ENCODE measurements around the gene ABCA12.
"Not testable (repeated sequence)": the region's sequence is repeated elsewhere in the genome, so short reads cannot be mapped to it uniquely, and the experiment has no call there.

ABCA12 gene, protein sequence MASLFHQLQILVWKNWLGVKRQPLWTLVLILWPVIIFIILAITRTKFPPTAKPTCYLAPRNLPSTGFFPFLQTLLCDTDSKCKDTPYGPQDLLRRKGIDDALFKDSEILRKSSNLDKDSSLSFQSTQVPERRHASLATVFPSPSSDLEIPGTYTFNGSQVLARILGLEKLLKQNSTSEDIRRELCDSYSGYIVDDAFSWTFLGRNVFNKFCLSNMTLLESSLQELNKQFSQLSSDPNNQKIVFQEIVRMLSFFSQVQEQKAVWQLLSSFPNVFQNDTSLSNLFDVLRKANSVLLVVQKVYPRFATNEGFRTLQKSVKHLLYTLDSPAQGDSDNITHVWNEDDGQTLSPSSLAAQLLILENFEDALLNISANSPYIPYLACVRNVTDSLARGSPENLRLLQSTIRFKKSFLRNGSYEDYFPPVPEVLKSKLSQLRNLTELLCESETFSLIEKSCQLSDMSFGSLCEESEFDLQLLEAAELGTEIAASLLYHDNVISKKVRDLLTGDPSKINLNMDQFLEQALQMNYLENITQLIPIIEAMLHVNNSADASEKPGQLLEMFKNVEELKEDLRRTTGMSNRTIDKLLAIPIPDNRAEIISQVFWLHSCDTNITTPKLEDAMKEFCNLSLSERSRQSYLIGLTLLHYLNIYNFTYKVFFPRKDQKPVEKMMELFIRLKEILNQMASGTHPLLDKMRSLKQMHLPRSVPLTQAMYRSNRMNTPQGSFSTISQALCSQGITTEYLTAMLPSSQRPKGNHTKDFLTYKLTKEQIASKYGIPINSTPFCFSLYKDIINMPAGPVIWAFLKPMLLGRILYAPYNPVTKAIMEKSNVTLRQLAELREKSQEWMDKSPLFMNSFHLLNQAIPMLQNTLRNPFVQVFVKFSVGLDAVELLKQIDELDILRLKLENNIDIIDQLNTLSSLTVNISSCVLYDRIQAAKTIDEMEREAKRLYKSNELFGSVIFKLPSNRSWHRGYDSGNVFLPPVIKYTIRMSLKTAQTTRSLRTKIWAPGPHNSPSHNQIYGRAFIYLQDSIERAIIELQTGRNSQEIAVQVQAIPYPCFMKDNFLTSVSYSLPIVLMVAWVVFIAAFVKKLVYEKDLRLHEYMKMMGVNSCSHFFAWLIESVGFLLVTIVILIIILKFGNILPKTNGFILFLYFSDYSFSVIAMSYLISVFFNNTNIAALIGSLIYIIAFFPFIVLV (N-terminal part only)

DNA sequence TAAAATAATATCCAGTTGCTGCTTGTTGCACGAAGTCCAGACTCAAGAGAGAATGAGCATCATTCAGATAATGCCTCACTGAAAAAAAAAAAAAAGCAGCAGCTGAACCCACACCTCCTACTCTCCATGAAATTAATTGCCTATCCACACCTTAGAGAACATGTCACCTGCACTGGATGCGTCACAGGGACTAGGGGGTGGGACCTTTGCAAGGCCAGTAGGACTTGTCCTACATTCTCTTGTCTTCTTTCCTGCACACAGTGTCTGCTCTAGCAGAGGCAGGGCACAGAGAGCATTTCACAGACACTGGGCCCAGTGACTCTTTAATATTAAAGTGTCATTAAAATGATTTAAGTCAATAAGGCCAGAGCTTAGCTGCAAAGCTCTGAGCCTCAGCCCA is at the start of gene ABCA12:
Gene ABCA12, minus strand, starts transcription at position 148 of the 400 bp plus-strand sequence. CDS start 418 bp downstream, outside the sequence.
- DNase-seq: no peak

DNA sequence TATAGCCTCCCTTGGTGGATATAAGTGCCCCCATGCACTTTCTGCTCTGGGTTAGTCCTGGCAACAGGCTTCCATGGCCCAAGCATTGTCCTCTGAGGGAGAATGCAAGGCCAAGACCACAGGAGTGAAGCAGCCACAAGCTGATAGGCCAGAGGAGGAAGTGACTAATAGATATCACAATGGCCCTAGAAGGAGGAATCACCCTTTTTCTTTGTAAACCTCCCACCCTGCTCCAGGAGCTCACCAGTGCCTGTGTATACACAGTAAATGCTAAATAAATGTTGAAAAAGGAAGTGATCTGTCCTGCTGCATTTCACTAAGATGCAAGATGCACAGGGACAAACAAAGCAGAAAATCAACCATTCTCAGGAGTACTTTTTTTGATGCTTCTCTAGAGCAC is 49.7 kb upstream of the ABCA12 start:
- DNase-seq: no peak

DNA sequence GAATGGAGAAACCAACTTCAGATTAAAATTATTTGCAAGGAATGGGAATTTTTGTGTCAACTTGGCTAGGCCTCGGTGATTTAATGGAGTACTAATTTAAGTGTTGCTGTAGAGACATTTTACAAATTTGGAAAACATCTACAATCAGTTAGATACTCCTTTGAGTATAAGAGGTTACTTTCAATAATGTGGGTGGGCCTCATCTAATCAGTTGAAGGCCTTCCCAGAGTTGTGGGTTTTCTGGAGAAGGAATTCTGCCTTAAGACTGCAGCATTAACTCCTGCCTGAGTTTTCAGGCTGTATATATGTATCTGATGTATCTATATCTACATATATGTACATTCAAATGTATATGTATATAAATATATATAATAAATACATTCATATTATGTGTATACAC is 47.6 kb upstream of the ABCA12 start:
- no peak for DNase-seq

DNA sequence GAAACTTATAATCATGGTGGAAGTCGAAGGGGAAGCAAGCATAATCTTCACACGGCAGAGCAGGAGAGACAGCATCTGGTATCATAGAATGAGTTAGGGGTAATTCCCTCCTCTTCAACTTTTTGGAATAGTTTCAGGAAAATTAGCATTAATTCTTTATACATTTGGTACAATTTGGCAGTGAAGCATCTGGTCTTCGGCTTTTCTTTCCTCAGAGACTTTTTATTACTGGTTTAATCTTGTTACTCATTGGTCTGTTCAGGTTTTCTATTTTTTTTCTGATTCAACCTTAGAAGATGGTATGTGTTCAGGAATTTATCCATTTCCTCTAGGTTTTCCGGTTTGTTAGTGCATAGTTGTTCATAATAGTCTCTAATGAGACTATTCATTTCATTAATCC is 39.7 kb upstream of the ABCA12 start:
- DNase-seq: no peak

DNA sequence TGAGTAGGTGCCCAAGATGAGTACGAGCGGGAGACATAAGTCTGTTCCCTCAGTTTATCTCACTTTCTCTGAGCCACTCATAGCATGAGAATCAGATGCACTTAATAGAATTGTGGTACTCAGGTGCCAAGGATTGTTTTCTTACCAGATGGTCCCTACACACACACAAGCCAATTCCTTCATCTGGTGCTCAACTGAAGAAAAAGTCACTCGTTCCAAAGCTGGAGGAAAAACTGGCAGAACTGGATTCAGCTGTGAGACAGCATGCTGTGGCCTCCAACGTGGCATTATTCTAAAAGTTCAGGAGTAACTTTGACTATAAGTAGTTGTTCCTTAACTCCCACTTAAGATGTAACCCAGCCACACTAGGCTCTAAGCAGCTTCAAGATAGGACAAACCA is 33.4 kb upstream of the ABCA12 start:
- no peak for DNase-seq

DNA sequence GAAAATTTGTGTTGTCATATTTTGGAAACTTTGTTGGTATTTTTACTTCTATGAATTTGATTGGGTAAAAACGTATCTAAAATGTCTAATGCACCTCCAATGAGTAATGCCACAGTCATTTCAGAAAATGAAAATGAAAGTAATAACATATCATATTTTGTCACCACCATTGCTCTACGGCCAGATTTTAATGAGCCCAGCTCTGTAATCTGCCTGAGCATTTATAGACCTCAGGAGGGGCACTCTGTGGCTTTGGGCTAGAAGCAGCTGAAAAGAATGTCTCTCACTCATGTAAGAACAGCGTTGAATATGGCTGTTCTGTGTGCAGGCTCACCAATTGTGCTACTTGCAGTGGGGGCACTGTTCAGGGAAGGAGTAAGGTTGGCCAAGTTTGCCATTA is 32.7 kb upstream of the ABCA12 start:
- no peak for DNase-seq

DNA sequence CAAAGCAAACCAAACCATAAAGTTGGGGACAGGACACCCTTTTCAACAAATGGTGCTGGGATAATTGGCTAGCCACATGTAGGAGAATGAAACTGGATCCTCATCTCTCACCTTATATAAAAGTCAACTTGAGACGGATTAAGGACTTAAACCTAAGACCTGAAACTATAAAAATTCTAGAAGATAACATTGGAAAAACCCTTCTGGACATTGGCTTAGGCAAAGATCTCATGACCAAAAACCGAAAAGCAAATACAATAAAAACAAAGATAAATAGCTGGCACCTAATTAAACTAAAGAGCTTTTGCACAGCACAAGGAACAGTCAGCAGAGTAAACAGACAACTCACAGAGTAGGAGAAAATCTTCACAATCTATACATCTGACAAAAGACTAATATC is 28.1 kb upstream of the ABCA12 start:
- not testable (repeated sequence) for DNase-seq

DNA sequence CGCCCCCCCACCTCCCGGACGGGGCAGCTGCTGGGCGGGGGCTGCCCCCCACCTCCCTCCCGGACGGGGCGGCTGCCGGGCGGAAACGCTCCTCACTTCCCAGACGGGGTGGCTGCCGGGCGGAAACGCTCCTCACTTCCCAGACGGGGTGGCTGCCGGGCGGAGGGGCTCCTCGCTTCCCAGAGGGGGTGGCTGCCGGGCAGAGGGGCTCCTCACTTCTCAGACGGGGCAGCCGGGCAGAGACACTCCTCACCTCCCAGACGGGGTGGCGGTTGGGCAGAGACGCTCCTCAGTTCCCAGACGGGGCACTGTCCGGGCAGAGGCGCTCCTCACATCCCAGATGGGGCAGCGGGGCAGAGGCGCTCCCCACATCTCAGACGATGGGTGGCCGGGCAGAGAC is 24.9 kb upstream of the ABCA12 start:
- not testable (repeated sequence) for DNase-seq

DNA sequence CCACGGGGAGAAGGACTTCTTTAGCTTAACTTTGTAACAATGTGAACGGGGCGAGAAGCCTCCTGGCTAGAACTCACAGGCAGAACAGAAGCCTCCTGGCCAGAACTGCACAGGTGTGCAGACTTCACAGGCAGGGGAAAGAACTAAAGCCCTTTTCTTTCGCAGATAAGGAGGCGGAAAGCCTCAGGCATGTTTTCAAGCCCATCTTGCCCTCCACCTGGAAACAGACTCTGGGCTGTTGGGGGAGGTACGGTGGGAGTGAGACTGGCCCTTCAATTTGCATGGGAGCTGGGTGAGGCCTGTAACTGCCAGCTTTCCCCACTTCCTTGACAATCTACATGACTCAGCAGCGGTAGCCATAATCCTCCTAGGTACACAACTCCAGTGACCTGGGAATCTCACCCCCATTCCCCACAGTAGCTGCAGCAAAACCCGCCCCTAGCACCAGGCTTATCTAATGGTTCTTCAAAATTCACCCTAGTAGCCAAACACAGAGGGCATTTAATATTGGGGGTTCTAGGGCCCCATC is 22.9 kb upstream of the ABCA12 start:
- no peak for DNase-seq

DNA sequence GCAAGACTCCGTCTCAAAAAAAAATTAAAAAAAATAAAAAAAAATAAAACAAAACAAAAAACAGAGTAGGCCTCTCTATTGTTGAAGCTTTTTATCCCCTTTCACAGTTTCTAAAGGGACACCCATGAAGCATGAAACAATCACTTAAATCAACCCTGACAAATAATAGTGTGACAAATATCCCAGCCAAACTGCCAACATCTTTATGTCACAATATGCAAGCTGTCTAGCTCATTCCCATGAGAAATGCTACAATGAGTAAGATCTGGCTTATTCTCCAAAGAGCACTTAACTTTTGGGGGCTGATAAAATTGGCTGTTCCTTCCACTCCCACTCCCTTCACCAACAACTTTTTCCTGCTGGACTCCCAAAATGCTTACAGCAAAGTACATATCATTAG is 21.7 kb upstream of the ABCA12 start:
- DNase-seq: no peak

DNA sequence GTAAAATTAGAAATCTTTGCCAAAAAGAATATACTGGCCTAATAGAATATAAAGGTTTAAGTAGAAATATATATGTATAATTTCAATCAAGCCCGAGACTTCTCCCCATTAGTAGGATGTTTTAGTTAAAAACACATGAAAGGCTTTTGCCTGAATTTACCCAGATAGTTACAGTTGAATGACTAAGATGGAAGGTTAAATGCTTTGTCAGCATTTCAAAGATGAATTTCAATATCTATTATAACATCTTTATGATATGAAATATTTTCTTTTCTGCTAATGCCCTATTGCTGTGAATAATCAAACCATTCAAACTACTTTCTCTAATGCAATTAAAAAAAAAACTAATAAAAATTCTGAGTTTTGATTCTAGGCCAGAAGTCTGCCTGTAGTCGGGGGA is 18.0 kb upstream of the ABCA12 start:
- DNase-seq: no peak

DNA sequence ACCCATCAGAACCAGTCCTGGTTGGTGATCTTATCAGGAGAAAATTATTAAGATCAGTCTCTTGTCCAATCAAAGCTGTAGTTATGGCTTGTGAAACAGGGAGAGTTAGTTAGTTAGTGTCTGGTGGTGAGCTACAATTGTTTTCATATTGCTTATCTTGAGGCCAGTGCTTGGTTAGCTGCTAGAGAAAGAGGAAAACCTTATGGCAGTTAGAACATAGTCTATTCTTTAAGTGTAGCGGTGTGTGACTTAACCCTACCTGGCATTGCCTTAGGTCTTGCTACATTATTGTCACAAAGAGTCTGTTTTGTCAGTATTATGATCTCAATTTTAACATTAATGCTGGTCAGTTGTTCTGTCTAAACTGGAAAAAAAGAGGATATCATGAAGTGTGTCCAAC is 11.5 kb upstream of the ABCA12 start:
- DNase-seq: no peak

DNA sequence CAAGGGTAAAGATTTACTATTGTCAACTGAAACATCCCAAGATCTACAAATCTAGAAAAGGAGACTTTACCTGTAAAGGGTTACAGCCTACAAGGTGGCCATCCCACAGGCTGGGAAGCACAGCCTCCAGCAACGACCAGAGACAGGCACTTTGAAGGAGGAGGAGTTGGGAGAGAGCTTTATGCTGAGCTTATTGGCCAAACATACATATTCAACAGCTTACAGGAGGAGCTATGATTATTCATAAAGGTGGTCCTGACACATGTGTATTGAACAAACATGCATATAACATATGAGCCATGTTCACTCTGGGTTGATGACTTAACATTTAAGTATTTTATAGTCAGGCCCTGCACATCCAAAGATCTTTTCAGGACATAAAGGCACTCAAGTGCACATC is 11.1 kb upstream of the ABCA12 start:
- no peak for DNase-seq

DNA sequence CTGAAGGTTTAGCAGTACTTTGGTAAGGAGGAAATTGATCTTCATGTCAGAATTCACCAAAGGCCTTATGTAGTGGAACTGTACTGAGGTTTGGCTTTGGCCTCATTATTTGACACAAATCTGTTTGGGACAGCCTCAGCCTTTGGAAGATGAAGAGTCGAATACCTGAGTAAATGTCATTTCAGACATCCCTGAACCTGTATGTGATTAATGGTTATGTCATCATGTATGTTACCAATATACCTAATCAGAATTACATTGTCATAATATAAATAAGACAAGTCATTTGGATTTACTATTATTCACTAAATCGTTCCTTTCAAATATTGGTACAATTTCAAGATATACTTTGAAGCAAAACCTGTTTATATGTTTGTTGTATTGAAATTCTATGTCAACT is 10.6 kb upstream of the ABCA12 start:
- no peak for DNase-seq

DNA sequence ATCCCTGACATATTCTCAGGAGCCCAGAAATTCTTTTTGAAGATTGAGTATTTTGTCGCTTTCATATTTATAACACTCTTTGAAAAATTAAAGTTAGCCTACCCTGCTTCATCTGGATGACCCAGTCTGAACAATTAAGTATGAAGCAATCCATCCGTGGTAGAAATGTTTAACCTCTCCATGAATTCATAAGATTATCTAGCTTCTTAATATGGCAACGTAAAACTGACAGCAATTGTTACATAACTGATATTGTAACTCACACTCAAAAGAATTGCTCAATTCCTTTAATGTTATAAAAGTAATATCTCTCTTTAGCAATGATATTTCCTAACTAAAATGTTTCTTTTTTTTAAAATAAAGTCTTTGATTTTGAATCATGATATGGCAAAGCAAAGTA is 7.2 kb upstream of the ABCA12 start:
- no peak for DNase-seq

DNA sequence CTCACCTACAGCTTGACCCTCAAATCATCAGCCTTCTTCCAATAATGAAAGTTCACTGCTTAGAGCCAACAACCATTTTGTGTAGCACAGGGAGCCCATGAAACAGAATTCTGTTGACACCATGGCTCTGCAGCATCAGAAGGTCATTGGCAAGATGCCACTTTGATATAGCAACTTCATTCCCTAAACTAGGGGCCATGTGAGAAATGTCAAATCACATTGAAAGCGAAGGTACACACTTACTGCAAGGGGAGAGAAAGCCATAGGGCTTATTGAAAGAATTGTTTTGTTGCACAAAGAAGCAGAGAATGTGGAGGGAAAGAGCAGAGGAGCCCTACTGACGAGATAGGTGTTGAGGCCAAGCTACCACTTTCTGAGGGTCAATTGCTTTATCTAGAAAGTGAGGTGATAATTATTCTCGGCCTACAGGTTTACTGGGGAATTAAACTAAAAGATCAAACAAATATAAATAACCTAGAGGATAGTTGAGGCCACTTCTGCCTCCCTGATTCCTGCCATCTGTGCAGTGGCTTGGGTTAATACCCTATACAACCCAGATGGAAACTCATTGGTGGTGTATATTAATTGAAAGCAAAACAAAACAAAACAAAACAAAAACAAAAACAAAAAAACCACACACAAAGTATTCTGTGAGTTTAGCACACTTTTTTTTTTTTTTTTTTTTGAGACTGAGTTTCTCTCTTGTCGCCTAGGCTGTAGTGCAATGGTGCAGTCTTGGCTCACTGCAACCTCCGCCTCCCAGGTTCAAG is 5.9 kb upstream of the ABCA12 start:
- DNase-seq: no peak

DNA sequence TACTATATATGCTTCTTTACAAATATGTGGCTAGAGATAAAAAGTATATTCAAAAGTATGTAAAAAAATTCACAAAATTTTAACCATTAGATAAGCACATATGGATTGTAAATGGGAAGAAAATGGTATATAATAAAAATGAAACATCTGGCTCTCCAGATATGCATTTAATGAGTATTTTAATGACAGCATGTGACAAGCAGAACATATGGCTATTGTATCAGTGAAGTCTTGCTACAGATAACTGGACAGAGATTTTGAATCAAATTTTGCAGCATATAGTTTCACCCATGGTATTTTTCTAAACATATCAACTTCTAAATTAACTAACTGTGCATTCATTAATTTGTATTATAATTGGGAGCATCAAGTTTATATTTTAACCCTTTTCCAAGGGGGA is 5.0 kb upstream of the ABCA12 start:
- no peak for DNase-seq

DNA sequence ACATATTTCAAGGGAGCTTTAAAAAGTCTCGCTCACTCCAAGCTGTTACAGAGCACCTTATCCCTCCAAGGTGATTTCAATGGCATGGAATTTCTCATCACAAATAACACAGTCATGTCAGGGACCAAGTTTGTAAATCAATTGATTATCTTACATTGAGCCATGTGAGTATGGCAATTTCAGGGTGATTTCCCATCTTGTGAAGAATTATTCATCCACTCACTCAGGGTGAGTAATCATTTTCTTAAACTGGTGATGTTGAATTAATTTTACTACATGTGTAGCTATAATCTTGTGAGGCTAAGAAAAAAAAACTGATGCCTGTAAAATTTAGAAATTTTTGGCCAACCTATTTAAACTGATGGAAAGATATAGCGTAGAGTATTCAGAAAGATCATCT is 3.3 kb upstream of the ABCA12 start:
- no peak for DNase-seq

DNA sequence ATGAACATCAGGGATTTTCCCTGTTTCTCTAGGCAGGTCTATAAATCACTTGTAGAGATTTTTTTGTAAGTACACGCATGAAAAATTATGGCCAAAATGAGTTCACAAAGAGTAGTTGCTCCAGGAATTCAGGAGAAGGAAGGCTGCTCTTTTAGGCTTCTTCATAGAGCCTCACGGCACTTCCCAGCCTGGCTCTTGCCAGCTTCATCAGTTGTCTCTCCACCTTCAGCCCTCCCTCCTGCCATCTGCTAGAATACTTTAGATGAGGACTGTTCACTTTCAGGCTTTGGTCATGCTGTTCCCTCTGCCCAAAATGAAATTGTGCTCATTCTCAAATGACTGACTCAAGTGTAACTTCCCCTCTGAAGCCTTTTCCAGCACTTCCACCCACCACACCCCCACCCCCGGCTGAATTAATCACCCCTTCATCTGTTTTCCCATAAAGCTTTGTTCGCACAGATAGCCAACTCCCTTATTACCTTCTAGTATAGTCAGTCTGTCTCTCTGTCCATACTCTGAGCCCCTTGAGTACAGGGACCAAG is 1.8 kb upstream of the ABCA12 start:
- no peak for DNase-seq

DNA sequence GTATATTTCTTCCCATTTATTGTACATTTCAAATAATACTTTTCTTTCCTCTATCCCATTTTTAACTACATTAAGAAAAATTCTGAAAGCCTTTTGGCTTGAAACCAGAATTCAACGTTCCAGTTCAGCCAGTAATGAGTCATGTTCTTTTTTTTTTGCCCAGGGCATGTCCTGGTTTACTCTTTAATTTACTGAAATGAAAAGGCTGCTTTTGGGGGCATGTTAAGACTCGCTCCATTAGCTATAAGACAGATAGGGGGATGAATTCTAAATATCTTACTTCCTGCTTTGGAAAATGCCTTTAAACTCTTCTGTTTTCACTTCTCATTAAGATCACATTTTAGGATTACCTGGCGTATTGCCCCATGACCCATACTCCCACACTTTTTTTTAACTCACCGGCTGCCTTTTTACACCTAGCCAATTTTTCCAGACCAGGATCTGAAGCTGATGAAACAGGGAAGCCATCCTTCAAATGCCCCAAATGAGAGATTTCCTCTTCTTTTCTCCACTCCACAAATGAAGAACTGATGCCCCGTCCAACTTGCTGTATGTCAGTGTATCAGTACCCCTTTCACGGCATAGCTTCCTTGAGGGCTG is 585 bp downstream of the ABCA12 start:
- DNase-seq: no peak

DNA sequence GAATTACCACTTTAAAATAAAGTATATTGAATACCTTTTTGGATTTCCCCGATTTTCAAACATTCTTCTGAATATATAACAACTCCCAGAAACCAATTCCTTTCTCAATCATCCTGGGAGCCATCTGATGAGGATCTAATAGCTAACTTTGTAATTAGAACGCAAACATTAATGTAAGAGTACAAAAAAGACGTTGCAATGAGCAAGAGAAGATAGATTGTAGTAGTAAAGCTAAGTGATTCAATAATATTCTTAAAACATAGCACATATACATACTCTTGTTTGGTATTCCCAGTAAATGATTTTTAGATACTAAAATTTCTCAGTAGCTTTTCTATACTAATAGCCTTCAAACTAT is 1.1 kb downstream of the ABCA12 start:
- no peak for DNase-seq
